Measurements from ENCODE around the gene PYY.
"Not testable (repeated sequence)": the region's sequence is repeated elsewhere in the genome, so short reads cannot be mapped to it uniquely, and the experiment has no call there.

Gene PYY

DNA sequence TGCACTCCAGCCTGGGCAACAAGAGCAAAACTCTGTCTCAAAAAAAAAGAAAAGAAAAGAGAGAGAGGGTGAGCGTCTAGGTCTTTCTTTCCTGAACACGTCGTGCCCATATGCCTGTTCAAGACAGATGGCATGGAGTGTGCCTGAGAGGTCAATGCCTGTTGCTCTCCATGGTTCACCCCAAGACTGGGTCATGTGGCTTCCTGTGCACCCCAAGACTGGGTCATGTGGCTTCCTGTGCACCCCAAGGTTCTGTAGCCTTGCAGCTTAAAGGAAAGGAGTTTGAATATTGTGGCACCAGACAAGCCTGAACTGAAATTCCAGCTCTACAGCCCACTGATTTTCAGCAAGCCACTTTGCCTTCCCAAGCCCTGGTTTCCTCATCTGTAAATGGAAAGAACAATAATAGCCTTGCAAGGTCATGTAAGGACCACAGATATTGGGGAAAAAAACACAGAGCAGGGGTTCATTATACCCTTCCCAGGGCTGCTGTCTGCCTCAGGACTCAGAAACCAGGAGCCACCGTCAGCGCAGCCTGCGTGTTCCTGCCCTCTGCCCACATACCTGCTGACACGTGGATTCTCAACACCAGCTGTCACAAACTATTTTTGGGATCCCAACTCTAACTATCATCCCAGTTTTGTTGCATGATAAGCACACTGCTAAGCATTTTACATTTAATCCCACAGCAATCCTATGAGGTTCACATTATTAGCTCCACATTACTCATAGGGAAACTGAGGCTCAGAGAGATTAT, 32.7 kb upstream of the PYY start:
- peaks cover 60 to 62% of the 10 kb centered on the region in 2 donors for H3K27me3 Mint-ChIP-seq
- ATAC-seq (replicated peaks) (no peak), DNase-seq (no peak)
- no peaks in the 10 kb centered on the region for H3K36me3 Mint-ChIP-seq
- no peaks in the 10 kb centered on the region for H3K9me3 Mint-ChIP-seq
- H3K27ac Mint-ChIP-seq, result no peak overlapping the region
- no peak overlapping the region for H3K4me3 Mint-ChIP-seq
- peaks cover 0 to 5% of the 10 kb centered on the region in 2 donors for H3K4me1 Mint-ChIP-seq

DNA sequence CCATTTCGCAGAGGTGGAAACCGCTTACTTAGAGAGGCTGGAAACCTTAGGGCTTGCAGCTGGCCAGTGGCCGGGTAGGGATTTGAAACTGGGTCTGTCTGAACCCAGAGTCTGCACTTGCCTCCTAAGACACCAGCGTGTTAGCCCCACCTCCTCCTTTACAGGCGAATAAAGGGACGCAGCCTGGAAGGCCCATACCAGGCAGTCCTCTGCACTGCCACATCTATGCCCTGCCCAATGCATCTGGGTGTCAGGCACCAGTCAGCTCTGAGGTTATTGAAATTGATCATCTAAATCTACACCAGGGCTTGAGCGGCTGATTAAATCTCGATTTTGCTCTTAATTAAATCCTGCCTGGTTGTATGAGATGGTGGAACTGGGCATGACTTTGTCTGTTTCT, 30.8 kb upstream of the PYY start:
- Mint-ChIP-seq H3K4me1 (peaks cover 0 to 5% of the 10 kb centered on the region in 2 donors), H3K27me3 (peaks cover 68 to 69% of the 10 kb centered on the region in 2 donors), H3K27ac (no peak overlapping the region), H3K4me3 (peak overlapping the region; percentile 32 to 64), H3K36me3 (no peaks in the 10 kb centered on the region), H3K9me3 (no peaks in the 10 kb centered on the region)
- no peak for ATAC-seq (replicated peaks)
- DNase-seq, result no peak

DNA sequence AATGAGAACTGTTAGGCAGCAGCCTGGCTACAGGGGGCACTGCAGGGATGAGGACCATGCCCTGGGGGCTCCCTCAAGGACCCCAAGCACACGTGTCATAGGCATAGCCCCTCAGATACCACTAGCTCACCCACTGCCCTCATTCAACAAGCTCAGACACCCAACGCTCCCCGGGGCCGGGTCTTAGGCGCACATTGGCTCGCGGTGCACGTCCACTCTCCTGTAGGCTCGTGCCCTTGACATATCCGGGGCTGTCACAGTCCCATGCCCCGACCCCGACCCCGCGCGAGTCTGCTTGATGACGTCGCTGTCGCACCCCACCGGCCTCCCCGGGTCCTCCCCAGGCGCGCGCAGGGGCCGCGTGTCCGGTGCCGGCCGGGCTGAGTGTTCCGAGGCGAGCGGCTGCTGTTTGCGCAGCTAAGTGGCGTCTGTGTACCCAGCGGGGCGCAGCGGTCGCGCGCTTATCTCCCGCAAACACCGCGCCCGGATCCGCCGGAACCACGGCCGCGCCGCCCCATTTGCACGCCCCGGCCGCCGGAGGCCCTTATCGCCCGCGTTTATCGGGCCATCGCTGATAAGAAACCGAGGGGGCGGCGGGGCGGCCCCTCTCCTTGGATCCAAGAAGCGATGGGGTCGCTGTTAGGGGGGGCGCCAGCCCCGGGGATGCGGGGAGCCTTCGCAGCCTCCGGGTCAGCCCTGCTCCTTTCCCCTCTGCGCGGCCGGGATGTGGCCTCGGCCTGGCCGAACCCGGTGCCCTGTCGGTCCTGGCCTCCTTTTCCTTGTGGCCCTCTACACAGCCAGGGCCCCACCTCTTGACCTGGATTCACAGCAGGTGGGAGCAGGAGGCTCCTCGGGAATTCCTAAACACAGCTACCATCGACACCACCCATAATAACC, 30.0 kb upstream of the PYY start:
- no peak overlapping the region for H3K27ac Mint-ChIP-seq
- ATAC-seq (replicated peaks) (peak; percentile 31 to 34), DNase-seq (no peak)
- peaks cover 67 to 72% of the 10 kb centered on the region in 2 donors for H3K27me3 Mint-ChIP-seq
- no peaks in the 10 kb centered on the region for H3K9me3 Mint-ChIP-seq
- no peaks in the 10 kb centered on the region for H3K36me3 Mint-ChIP-seq
- H3K4me1 Mint-ChIP-seq, result peaks cover 0 to 5% of the 10 kb centered on the region in 2 donors
- H3K4me3 Mint-ChIP-seq, result peak overlapping the region; percentile 62 to 64

DNA sequence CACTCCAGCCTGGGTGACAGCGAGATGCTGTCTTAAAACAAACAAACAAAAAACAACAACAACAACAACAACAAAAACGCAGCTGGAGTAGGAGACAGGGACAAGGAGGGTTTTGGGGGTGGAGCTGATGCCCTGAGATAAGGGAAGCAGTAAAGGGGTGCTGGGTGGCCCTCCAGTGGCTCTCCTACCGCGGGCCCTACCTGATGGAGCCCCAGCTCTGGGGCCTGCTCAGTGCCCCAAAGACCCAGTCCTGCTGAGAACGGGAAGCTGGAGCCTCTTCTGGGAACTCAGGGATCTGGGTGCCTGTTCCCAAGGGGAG, 29.4 kb upstream of the PYY start:
- Mint-ChIP-seq H3K4me1 (peaks cover 0 to 5% of the 10 kb centered on the region in 2 donors), H3K9me3 (no peaks in the 10 kb centered on the region), H3K27me3 (peaks cover 63 to 72% of the 10 kb centered on the region in 2 donors), H3K4me3 (no peak overlapping the region), H3K27ac (no peak overlapping the region), H3K36me3 (no peaks in the 10 kb centered on the region)
- DNase-seq (no peak), ATAC-seq (replicated peaks) (no peak)

DNA sequence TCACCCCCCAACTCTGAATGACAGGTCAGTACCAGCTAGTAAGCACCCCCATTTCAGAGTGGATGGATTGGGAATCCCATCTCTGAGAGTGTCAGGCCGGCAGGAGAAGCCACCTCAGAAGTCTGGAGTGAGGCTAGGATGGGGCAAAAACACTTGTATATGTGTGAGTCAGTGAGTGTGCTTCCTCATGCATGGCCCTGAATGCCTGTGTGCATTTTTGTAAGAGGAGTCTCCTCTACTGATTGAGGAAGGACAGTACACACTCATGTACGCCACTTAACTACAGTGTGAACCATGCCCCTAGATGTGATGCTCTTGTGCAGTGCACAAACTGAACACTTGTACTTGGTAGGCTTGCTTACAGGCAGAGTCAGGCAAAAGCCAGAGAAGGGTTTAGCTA, 28.4 kb upstream of the PYY start:
- Mint-ChIP-seq H3K4me3 (no peak overlapping the region), H3K9me3 (no peaks in the 10 kb centered on the region), H3K27ac (peak overlapping the region; percentile 20), H3K4me1 (peaks cover 0 to 5% of the 10 kb centered on the region in 2 donors), H3K36me3 (no peaks in the 10 kb centered on the region), H3K27me3 (peaks cover 57 to 67% of the 10 kb centered on the region in 2 donors)
- ATAC-seq (replicated peaks), result no peak
- DNase-seq, result no peak

DNA sequence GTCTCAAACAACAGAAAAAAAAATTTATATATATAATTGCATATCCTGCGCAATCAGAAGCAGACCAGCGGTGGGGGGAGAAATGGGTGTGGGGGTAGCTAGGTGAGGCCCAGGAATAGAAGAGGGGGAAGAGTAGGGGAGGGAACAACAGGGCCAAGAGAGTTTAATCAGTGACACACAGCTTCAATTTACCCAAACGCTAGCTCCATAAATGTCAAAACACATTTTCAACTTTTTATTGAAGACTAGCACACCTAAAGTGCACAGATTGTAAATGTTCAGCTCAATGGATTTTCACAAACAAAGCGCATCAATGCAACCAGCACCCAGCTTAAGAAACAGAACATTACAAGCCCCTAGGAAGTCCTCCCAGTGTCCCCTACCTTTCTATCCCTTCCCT, 25.9 kb upstream of the PYY start:
- ATAC-seq (replicated peaks) (no peak), DNase-seq (no peak)
- Mint-ChIP-seq H3K27ac (no peak overlapping the region), H3K4me1 (peaks cover 0 to 5% of the 10 kb centered on the region in 2 donors), H3K9me3 (no peaks in the 10 kb centered on the region), H3K36me3 (no peaks in the 10 kb centered on the region), H3K27me3 (peaks cover 39 to 55% of the 10 kb centered on the region in 2 donors), H3K4me3 (no peak overlapping the region)

DNA sequence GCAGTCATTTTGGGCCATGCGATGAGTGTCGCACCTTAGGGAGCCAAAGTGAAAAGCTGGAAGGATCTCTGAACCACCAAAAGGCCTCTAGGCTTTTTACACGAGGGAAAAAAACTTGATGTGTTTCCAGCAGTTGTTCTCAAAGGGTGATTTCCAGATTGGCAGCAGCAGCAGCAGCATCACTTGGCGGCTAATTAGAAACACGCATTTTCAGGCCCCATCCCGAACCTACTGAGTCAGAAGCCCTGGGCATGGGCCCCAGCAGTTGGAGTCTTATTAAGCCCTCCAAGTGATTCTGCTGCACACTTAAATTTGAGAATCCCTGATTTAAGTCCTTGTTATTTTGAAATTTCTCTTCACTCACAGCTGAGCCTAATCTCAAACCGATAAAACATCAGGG, 25.3 kb upstream of the PYY start:
- Mint-ChIP-seq H3K27ac (no peak overlapping the region), H3K4me3 (no peak overlapping the region), H3K9me3 (no peaks in the 10 kb centered on the region), H3K36me3 (no peaks in the 10 kb centered on the region), H3K4me1 (peaks cover 0 to 5% of the 10 kb centered on the region in 2 donors), H3K27me3 (peaks cover 37 to 54% of the 10 kb centered on the region in 2 donors)
- DNase-seq (no peak), ATAC-seq (replicated peaks) (no peak)

DNA sequence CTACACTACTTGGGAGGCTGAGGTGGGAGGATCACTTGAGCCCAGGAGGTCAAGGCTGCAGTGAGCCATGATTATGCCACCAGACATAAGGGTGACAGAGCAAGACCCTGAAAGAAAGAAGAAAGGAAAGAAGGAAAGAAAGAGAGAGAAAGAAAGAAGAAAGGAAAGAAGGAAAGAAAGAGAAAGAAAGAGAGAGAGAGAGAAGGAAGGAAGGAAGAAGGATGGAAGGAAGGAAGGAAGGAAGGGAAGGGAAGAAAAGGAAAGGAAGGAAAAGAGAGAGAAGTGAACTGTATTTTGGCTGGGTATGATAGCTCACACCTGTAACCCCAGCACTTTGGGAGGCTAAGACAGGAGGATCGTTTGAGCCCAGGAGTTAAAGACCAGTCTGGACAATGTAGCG, 24.3 kb upstream of the PYY start:
- no peaks in the 10 kb centered on the region for H3K9me3 Mint-ChIP-seq
- peaks cover 34 to 48% of the 10 kb centered on the region in 2 donors for H3K27me3 Mint-ChIP-seq
- H3K4me1 Mint-ChIP-seq, result no peaks in the 10 kb centered on the region
- DNase-seq (no peak), ATAC-seq (replicated peaks) (no peak)
- H3K4me3 Mint-ChIP-seq, result no peak overlapping the region
- H3K27ac Mint-ChIP-seq, result no peak overlapping the region
- no peaks in the 10 kb centered on the region for H3K36me3 Mint-ChIP-seq

DNA sequence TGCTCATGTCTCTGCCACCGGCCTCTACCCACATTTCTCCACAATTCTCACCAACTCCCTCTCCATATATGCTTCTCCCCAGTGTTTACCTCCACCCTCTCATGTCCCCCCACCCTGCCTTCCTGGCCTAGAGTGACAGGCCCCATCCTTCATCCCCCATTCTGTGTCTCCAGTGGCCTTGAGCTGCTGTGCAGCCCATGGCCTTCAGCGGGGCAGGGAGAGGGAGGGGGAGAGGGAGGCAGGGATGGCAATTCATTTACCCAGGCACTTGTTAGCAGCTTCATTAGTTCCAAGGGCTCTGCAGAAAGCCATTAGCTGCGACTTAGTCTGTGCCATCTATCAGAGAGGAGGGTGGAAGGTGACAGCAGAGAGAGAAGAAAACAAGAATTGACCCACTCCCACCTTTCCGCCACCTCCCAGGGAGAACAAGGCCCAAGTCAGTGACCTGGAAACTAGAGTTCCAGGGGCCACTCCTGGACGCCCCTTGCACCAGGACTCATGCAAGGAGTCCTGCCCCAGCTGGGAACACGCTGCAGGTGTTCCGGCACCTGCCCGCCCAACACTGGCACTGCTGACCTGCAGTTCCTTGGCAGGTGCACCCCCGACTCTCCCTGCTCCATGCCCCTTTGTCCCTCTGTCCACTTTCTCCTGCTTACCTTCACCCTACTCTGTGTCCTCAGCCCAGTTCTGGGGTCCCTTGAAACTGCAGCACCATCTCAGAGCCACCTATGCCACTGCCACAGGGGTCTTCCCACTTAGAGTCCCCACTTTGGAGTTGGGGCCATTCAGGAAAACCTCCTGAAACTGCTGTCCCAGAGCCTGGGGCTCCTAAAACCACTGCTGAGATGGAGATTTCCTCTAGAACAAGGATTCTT, 23.5 kb upstream of the PYY start:
- Mint-ChIP-seq H3K36me3 (no peaks in the 10 kb centered on the region), H3K27me3 (peaks cover 25 to 39% of the 10 kb centered on the region in 2 donors), H3K4me3 (no peak overlapping the region), H3K9me3 (no peaks in the 10 kb centered on the region), H3K4me1 (no peaks in the 10 kb centered on the region), H3K27ac (no peak overlapping the region)
- DNase-seq (no peak), ATAC-seq (replicated peaks) (no peak)

DNA sequence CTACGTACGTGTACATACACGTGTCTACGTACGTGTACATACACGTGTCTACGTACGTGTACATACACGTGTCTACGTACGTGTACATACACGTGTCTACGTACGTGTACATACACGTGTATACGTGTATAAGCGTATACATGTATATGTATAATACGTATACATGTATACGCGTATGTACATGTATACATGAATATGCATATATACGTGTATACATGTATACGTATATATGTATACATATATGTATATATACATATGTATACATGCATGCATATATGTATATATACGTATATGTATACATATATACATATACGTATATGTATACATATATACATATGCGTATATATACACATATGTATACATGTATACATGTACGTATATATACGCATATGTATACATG, 22.2 kb upstream of the PYY start:
- ATAC-seq (replicated peaks) (no peak), DNase-seq (no peak)
- H3K36me3 Mint-ChIP-seq, result no peaks in the 10 kb centered on the region
- H3K27me3 Mint-ChIP-seq, result peaks cover 16 to 33% of the 10 kb centered on the region in 2 donors
- no peaks in the 10 kb centered on the region for H3K4me1 Mint-ChIP-seq
- no peaks in the 10 kb centered on the region for H3K9me3 Mint-ChIP-seq
- H3K4me3 Mint-ChIP-seq, result no peak overlapping the region
- no peak overlapping the region for H3K27ac Mint-ChIP-seq

DNA sequence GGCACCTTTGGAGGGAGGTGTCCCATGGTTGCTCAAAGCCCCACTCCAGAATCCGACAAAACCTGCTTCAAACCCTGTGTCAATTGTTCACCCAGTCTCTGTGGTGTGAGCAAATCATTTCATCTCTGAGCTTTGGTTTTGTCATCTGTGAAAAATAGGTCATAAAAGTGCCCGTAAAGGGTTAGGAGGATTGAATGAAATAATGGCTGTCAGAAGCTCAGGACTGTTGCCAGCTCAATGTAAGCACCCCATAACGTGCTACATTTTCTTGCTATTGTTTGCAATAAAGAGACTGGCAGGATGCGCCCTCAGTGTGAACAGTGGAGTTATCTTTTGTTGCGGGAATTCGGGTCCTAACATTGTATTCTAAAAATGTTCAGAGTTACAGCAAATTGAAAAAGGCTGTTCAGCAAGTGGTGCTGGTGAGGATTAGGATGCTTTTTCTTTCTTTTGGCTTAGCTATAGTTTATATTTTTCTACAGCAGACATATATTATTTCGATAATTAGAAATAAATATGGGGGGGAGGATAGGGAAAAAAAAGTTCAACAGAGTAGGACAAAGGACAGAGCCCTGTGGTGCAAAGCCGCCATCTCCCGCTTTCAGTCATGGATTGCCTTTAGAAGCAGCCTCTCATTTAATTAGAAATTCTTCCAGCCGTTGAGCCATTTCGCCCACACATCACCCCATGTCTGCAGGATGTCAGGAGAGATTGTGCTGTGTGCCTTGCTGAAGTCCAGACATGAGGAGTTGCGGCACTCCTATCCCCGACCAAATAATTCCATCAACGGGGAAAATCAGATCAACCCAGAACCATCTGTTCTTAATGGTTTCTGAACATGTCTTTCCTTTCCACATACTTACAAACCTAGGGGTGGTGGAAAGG, 20.9 kb upstream of the PYY start:
- no peaks in the 10 kb centered on the region for H3K4me1 Mint-ChIP-seq
- H3K4me3 Mint-ChIP-seq, result no peak overlapping the region
- peaks cover 13 to 27% of the 10 kb centered on the region in 2 donors for H3K27me3 Mint-ChIP-seq
- no peak for DNase-seq
- H3K9me3 Mint-ChIP-seq, result no peaks in the 10 kb centered on the region
- no peak for ATAC-seq (replicated peaks)
- no peak overlapping the region for H3K27ac Mint-ChIP-seq
- no peaks in the 10 kb centered on the region for H3K36me3 Mint-ChIP-seq

DNA sequence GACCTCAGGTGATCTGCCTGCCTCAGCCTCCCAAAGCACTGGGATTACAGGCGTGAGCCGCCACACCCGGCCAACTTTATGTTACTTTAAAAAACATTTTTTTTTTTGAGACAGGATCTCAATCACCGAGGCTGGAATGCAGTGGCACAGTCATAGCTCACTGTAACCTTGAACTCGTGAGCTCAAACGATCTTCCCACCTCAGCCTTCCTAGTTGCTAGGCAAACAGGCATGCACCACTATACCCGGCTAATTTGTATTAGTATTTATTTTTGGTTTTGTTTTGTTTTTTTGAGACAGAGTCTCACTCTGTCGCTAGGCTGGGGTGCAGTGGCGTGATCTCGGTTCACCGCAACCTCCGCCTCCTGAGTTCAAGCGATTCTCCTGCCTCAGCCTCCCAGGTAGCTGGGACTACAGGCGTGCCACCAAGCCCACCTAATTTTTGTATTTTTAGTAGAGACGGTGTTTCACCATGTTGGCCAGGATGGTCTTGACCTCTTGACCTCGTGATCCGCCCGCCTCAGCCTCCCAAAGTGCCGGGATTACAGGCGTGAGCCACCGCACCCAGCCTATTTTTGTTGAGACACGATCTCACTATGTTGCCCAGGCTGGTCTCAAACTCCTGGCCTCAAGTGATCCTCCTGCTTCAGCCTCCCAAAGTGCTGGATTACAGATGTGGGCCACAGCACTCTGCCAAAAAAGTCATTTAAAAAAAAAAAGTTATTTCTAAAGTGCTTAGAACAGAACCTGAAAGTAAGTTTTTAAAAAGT, 18.9 kb upstream of the PYY start:
- H3K27me3 Mint-ChIP-seq, result peaks cover 14 to 17% of the 10 kb centered on the region in 2 donors
- not testable (repeated sequence) for H3K4me3 Mint-ChIP-seq; H3K27ac Mint-ChIP-seq; DNase-seq; H3K9me3 Mint-ChIP-seq; H3K36me3 Mint-ChIP-seq; H3K4me1 Mint-ChIP-seq; ATAC-seq (replicated peaks)

DNA sequence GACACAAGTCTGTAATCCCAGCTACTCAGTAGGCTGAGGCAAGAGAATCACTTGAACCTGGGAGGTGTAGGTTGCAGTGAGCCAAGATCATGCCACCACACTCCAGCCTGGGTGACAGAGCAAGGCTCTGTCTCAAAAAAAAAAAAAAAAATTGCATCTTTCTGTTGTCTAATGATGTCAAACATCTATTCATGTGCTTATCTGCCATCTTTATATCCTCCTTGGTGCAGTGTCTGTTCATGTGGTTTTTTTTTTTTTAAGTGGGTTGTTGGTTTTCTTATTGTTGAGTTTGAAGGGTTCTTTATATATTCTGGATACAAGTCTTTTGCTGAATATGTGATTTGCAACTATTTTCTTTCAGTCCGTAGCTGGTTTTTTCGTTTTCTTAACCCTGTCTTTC, 17.7 kb upstream of the PYY start:
- H3K27me3 Mint-ChIP-seq, result peaks cover 23 to 24% of the 10 kb centered on the region in 2 donors
- H3K4me3 Mint-ChIP-seq; ATAC-seq (replicated peaks); H3K4me1 Mint-ChIP-seq; H3K27ac Mint-ChIP-seq; H3K36me3 Mint-ChIP-seq; H3K9me3 Mint-ChIP-seq; DNase-seq: not testable (repeated sequence)

All from stimulated activated naive B cell treated with anti-CD40 and anti-IgM and Interleukin-4, amounts not matched to agents 10 μg/mL and 1 μg/mL and 100 μg/mL, for 72 hours (primary cell).